GM19193 (cell line): Measurements from ENCODE around the gene CGREF1.

Experiments used
- POLR2A ChIP-seq: IDR thresholded peaks from 4 replicates; pipeline ENCODE4 v1.6.1; 2011; ENCODE audit not compliant: insufficient read depth, insufficient read length; ENCODE audit errors: extremely low read depth

The CGREF1 gene

GRCh38 chr2:27057184-27057583 is 61.7 kb downstream of the CGREF1 start:
- TF ChIP-seq POLR2A: no peak

DNA sequence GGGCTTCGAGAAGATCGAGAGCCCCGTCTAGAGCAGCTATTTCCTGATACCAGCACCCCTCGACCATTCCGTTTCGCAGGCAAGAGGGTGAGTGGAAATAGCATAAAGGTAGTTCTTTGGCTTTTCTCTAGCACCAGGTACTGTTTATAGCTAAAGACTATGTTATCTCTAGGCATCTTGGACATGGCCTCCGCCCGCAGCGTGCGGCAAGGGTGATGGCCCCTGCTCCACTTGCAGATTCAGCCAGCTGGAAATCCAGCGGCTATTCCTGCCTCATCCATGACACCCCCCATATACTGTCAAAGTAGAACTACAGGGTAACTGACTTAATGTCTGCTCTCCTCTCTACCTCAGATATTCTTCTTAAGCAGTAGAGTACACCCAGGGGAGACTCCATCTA is 64.2 kb downstream of the CGREF1 start:
- TF ChIP-seq POLR2A: no peak

- TF ChIP-seq POLR2A: no peak
These were observed 65.2 kb downstream of the CGREF1 start for GRCh38 chr2:27053776-27054175.

DNA sequence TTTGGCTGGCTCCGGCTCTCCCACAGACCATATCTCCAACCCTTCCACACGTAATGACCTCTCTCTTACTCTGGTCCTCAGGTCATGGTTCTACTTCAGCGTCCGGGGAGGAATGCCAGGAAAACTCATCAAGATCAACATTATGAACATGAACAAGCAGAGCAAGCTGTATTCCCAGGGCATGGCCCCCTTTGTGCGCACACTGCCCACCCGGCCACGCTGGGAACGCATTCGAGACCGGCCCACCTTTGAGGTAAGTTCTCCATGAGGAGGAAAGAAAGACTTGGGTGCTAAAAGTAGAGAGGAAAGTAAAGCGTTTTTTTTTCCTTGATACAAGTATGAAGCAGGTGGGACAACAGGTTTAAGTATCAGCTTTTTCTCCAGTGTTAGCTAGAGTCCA is 65.6 kb downstream of the CGREF1 start:
- TF ChIP-seq POLR2A: no peak

GRCh38 chr2:27051902-27052645 is 66.9 kb downstream of the CGREF1 start:
- no peak for TF ChIP-seq POLR2A

- peak; percentile 77 for TF ChIP-seq POLR2A
These were observed 67.7 kb downstream of the CGREF1 start, which contains the start of gene AGBL5 for GRCh38 chr2:27050996-27051901. AGBL5 (plus strand) TSS chr2:27051668; CDS start chr2:27052959, 1,291 bp downstream.
